Measurements from ENCODE around the gene C16orf74.
A peak's percentile ranks its signal among the peaks of the same experiment; 100 is the strongest.

Gene C16orf74

DNA sequence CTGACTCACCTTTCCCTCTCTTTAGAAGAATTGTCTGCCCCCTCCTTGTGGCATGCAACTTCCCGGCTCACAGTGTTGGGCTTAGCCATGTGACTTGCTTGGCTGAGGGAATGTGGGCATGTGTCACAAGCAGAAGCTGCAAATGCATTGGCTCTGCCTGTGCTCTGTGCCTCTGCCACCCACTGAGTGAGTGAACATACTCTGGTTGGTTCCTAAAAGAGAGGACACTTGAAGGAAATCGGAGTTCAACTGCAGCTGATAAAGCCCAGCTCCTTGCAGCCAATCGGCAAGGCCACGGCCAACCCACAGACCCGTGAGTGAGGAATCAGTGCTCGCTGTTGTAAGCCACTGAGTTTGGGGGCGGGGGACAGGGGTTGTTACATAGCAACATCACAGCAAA lies 51.3 kb downstream of the C16orf74 start:
- H3K9me3 ChIP-seq = no peaks in the 10 kb centered on the region
- H3K9ac ChIP-seq = no peak overlapping the region
- H3K27me3 ChIP-seq = no peaks in the 10 kb centered on the region
- no peak overlapping the region for H3K4me3 ChIP-seq
- no peak overlapping the region for H3K27ac ChIP-seq
- H3K4me1 ChIP-seq = peaks cover 27% of the 10 kb centered on the region
- H3K4me2 ChIP-seq = no peak overlapping the region
- no peak for TF ChIP-seq Cebpa-rat (IDR thresholded peaks at IDR 0.05)
- no peaks in the 10 kb centered on the region for H4K20me1 ChIP-seq
- H3K36me3 ChIP-seq = peaks cover 4% of the 10 kb centered on the region; the same call in 1 of the 2 replicates

DNA sequence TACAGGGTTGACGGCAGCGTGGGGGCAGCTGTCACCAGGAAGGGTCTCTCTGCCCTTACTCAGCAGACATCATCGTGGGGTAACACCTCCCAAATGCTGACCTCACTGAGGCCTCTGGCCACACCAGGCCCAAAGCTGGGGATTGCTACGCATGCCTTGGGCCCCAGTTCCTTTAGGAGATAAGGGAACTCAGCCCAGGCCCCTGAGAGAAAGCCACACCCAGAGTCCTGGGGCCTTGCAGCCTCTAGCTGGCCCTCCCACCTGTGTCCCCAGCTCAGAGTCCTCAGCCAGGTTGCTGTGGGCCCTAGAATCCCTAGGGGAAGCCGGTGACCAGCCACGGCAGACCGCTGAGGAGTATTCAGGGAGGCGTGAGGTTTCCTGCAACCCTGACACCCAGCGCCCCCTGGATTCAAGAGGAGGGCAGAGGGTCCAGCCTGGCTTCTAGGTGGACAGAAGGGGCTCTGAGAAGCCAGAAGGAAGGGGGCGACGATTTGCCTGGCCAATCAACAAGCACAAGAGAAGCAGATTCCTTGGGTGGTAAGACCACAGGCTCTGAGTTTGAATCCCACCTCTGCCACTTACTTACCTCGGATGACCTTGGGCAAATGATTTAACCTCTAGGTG lies 51.8 kb downstream of the C16orf74 start:
- Histone ChIP-seq H3K9me3 (no peaks in the 10 kb centered on the region), H3K4me1 (peaks cover 28% of the 10 kb centered on the region), H3K27me3 (no peaks in the 10 kb centered on the region), H3K27ac (no peak overlapping the region), H3K4me2 (no peak overlapping the region), H3K4me3 (no peak overlapping the region), H4K20me1 (no peaks in the 10 kb centered on the region), H3K36me3 (peaks cover 4% of the 10 kb centered on the region; the same call in 1 of the 2 replicates), H3K9ac (0 out of 2 replicates have a peak overlapping the region, but pooled peaks have one; percentile 24)
- TF ChIP-seq Cebpa-rat (IDR thresholded peaks at IDR 0.05) = no peak

GRCh38 chr16:85698459-85698891 lies 52.4 kb downstream of the C16orf74 start:
- H3K9me3 ChIP-seq = no peaks in the 10 kb centered on the region
- no peaks in the 10 kb centered on the region for H4K20me1 ChIP-seq
- H3K4me3 ChIP-seq = no peak overlapping the region
- peaks cover 28% of the 10 kb centered on the region for H3K4me1 ChIP-seq
- no peaks in the 10 kb centered on the region for H3K27me3 ChIP-seq
- peaks cover 4% of the 10 kb centered on the region; the same call in 1 of the 2 replicates for H3K36me3 ChIP-seq
- no peak overlapping the region for H3K4me2 ChIP-seq
- no peak overlapping the region for H3K9ac ChIP-seq
- no peak for TF ChIP-seq Cebpa-rat (IDR thresholded peaks at IDR 0.05)
- H3K27ac ChIP-seq = no peak overlapping the region

- H3K27ac ChIP-seq = no peak overlapping the region
- no peak overlapping the region for H3K4me2 ChIP-seq
Observed at GRCh38 chr16:85697431-85697830, 53.5 kb downstream of the C16orf74 start.

DNA sequence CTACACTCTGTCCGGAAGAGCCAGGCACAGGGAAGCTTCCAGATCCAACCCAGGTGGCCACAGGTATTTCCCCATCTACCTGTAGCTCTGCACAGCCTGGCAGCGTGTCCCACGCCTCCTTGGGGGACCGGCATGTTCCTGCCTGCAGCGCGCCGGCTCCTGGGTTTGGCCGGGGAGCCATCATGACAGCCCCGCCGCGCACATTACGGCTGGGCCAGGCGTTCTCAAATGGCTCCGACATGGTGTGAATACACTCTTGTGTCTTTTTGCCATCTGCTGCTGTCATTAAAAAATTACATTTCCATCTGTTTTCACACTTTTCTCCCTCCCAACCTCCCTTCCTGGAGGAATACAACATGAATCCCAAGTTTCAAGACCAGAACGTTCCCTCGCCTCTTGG lies 54.1 kb downstream of the C16orf74 start:
- no peak for TF ChIP-seq Cebpa-rat (IDR thresholded peaks at IDR 0.05)
- Histone ChIP-seq H3K4me3 (no peak overlapping the region), H3K27ac (no peak overlapping the region), H3K4me2 (no peak overlapping the region), H3K4me1 (peaks cover 28% of the 10 kb centered on the region), H3K9ac (no peak overlapping the region), H3K9me3 (no peaks in the 10 kb centered on the region), H4K20me1 (no peaks in the 10 kb centered on the region), H3K27me3 (no peaks in the 10 kb centered on the region), H3K36me3 (peaks cover 4% of the 10 kb centered on the region; the same call in 1 of the 2 replicates)

More at GRCh38 chr16:85697431-85697830, 53.5 kb downstream of the C16orf74 start:
- no peak overlapping the region for H3K9ac ChIP-seq
- no peaks in the 10 kb centered on the region for H3K27me3 ChIP-seq
- peaks cover 28% of the 10 kb centered on the region for H3K4me1 ChIP-seq
- TF ChIP-seq Cebpa-rat (IDR thresholded peaks at IDR 0.05) = no peak
- no peak overlapping the region for H3K4me3 ChIP-seq
- H4K20me1 ChIP-seq = no peaks in the 10 kb centered on the region
- H3K9me3 ChIP-seq = no peaks in the 10 kb centered on the region
- peaks cover 4% of the 10 kb centered on the region; the same call in 1 of the 2 replicates for H3K36me3 ChIP-seq

DNA sequence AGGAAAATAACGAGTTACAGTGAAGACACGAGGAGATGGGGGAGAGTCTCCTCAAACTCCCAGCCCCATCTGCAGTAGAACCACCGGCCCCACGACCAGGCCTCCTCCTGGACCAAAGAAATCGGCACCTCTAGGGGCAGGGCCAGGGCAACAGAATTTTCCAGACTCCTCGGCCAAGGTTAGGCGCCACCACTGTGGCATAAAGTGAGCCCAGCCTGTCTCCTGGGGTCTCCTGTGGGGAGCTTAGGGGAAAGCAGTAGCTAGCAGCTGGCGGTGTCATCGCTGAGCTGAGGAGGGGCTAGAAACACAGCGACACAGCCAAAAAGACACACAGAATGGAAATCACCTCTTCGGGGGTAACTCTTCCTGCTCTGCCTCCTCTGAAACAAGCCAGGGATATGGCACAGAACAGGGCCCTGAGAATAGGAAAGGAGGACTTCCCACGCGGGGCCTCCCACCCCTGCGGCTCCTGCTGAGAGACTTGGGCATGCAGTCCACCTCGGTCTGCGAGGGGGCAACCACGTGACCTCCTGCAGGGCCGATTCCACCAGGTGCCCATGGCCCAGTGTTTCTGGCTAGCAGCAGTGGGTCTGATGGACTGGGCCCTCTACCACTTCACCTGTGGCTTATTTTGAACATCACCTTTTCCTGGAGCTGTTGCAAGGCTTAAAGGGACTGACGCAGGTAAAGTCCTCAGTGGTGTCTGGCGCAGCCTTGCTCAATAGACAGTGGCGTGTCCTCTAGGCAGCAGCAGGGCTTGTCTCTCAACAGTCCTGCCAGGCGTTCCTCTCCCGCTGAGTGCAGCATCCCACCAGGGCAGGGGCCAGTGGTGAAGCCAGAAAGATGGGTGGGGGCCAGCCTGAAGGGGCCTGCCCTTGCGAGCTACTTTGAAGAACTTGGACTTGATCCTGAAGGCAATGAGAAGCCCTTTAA lies 55.4 kb downstream of the C16orf74 start:
- Histone ChIP-seq H3K36me3 (no peaks in the 10 kb centered on the region), H3K27ac (no peak overlapping the region), H3K9me3 (no peaks in the 10 kb centered on the region), H3K4me2 (peak overlapping the region; percentile 30), H3K27me3 (no peaks in the 10 kb centered on the region), H3K4me3 (no peak overlapping the region), H4K20me1 (no peaks in the 10 kb centered on the region), H3K9ac (peak overlapping the region; percentile 34; the same call in 1 of the 2 replicates), H3K4me1 (peaks cover 28% of the 10 kb centered on the region)
- no peak for TF ChIP-seq Cebpa-rat (IDR thresholded peaks at IDR 0.05)

- no peaks in the 10 kb centered on the region for H3K27me3 ChIP-seq
- H3K4me1 ChIP-seq = peaks cover 48% of the 10 kb centered on the region
- H3K9ac ChIP-seq = no peak overlapping the region
- H4K20me1 ChIP-seq = peaks cover 22% of the 10 kb centered on the region
- TF ChIP-seq Cebpa-rat (IDR thresholded peaks at IDR 0.05) = no peak
- H3K36me3 ChIP-seq = peaks cover 7% of the 10 kb centered on the region; the same call in 1 of the 2 replicates
- no peak overlapping the region for H3K4me2 ChIP-seq
- no peak overlapping the region for H3K27ac ChIP-seq
- H3K9me3 ChIP-seq = no peaks in the 10 kb centered on the region
- H3K4me3 ChIP-seq = no peak overlapping the region
Observed at GRCh38 chr16:85690469-85691064, 60.3 kb downstream of the C16orf74 start.

- Histone ChIP-seq H3K36me3 (peaks cover 13% of the 10 kb centered on the region), H3K4me2 (0 out of 2 replicates have a peak overlapping the region, but pooled peaks have one; percentile 85), H3K27ac (no peak overlapping the region), H3K9me3 (no peaks in the 10 kb centered on the region), H3K4me3 (no peak overlapping the region), H3K27me3 (no peaks in the 10 kb centered on the region), H4K20me1 (peaks cover 27% of the 10 kb centered on the region), H3K9ac (no peak overlapping the region), H3K4me1 (peaks cover 47% of the 10 kb centered on the region)
- TF ChIP-seq Cebpa-rat (IDR thresholded peaks at IDR 0.05) = no peak
Observed at GRCh38 chr16:85689950-85690320, 61.0 kb downstream of the C16orf74 start.

DNA sequence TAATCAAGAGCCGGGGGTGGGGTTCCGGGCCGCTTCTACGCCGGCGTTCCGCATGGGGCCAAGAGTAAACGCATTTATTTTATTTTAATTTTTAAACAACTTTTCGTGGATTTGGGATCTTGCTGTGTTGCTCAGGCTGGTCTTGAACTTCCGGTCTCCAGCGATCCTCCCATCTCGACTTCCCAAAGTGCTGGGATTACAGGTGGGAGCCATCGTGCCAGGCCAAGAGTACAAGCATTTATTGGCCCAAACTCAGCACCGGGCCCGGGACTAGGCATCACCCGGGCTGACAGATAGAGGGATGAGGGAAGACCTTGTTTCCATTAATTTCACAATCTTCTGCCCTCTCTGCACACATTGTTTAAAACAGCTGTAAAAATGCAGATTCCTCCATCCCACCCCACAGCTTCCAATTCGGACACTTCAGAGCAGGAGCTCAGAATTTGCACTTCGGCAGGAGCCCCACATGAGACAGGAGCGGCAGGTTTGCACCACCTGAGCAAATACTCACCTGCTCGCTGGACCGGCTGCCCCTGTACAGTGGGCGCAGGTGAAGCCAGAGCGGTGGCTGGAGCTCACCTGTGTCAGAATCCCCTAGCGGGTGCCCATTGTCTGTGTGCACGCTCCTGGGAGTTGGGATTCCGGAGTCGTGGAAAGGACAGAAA lies 61.5 kb downstream of the C16orf74 start:
- H3K4me3 ChIP-seq = peak overlapping the region; percentile 88
- peaks cover 43% of the 10 kb centered on the region for H3K4me1 ChIP-seq
- H3K4me2 ChIP-seq = peak overlapping the region; percentile 85
- no peak for TF ChIP-seq Cebpa-rat (IDR thresholded peaks at IDR 0.05)
- H4K20me1 ChIP-seq = peaks cover 27% of the 10 kb centered on the region
- H3K27ac ChIP-seq = no peak overlapping the region
- H3K9me3 ChIP-seq = no peaks in the 10 kb centered on the region
- no peak overlapping the region for H3K9ac ChIP-seq
- H3K27me3 ChIP-seq = no peaks in the 10 kb centered on the region
- H3K36me3 ChIP-seq = peaks cover 18% of the 10 kb centered on the region

All from BLaER1 (cell line).